Suprapubic skin (tissue), 4 donors: ENCODE data around the gene BORCS5.

Experiments used
- EP300 ChIP-seq: sonication (generic); formaldehyde crosslinking; IDR thresholded peaks from one replicate; pipeline ENCODE4 v1.6.1; 2017; ENCODE audit warnings: antibody characterized with exemption
- POLR2A ChIP-seq, 2 donors: fragments of 450-650 bp; IDR thresholded peaks; one replicate each; pipeline ENCODE4 v1.6.1; 2017; ENCODE audit warnings: antibody characterized with exemption in 2 of 2, mild to moderate bottlenecking in 2 of 2, moderate library complexity in 2 of 2
- POLR2AphosphoS5 ChIP-seq, 3 donors: sonication (generic); formaldehyde crosslinking; IDR thresholded peaks; one replicate each; pipeline ENCODE4 v1.6.1; 2017; ENCODE audit warnings: antibody characterized with exemption in 3 of 3
- TF ChIP-seq, protein P1 (sequence below), 2 donors: fragments of 200-600 bp in 1 of 2; fragments of 450-650 bp in 1 of 2; sonication (generic) in 1 of 2; IDR thresholded peaks; one replicate each; pipeline ENCODE4 v1.5.1; 2016 to 2019; ENCODE audit warnings: antibody characterized with exemption in 2 of 2, mild to moderate bottlenecking in 1 of 2, moderate library complexity in 1 of 2

- TF ChIP-seq, protein P1, sequence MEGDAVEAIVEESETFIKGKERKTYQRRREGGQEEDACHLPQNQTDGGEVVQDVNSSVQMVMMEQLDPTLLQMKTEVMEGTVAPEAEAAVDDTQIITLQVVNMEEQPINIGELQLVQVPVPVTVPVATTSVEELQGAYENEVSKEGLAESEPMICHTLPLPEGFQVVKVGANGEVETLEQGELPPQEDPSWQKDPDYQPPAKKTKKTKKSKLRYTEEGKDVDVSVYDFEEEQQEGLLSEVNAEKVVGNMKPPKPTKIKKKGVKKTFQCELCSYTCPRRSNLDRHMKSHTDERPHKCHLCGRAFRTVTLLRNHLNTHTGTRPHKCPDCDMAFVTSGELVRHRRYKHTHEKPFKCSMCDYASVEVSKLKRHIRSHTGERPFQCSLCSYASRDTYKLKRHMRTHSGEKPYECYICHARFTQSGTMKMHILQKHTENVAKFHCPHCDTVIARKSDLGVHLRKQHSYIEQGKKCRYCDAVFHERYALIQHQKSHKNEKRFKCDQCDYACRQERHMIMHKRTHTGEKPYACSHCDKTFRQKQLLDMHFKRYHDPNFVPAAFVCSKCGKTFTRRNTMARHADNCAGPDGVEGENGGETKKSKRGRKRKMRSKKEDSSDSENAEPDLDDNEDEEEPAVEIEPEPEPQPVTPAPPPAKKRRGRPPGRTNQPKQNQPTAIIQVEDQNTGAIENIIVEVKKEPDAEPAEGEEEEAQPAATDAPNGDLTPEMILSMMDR (IDR thresholded peaks at IDR 0.05) = no peak
- TF ChIP-seq EP300 = no peak
- no peak for TF ChIP-seq POLR2AphosphoS5 (IDR thresholded peaks at IDR 0.05)
- TF ChIP-seq POLR2A (IDR thresholded peaks at IDR 0.05) = no peak
Observed at GRCh38 chr12:12319451-12320183, 37.3 kb upstream of the BORCS5 start.
